Ovary (tissue), 3 donors: ENCODE measurements around the gene SUSD2.

Source experiments
- POLR2A ChIP-seq: fragments of 450-650 bp; IDR thresholded peaks from one replicate; pipeline ENCODE4 v1.6.1; 2017; ENCODE audit warnings: antibody characterized with exemption, mild to moderate bottlenecking, moderate library complexity
- TF ChIP-seq, protein P1 (sequence below), 3 donors: fragments of 450-650 bp in 2 of 3; fragments of 200-600 bp in 1 of 3; IDR thresholded peaks; one replicate each; pipeline versions ENCODE4 v1.5.1 to v1.8.0; 2016 to 2022; ENCODE audit warnings: antibody characterized with exemption in 3 of 3, mild to moderate bottlenecking in 1 of 3
- donor health status: DM: no; HTN: no; CAD: no.

DNA sequence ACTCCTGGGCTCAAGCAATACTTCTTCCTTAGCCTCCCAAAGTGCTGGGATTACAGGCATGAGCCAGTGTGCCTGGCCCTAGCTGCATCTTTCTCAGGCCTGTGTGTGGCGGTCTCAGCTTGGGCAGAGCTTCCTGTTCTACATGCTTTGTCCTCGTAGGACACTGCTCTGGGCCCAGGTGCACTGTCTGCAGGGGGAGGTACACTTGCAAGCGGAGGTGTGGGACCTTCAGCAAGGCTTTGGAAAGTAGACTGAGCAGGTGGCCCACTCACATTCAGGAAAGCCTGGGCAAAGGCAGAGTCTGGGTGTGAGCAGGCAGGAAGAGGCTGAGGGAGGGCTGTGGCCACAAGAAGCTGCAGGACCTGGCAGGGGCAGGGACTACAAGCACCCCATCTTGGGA is 33.6 kb upstream of the SUSD2 start:
- TF ChIP-seq POLR2A: no peak
- TF ChIP-seq, protein P1, sequence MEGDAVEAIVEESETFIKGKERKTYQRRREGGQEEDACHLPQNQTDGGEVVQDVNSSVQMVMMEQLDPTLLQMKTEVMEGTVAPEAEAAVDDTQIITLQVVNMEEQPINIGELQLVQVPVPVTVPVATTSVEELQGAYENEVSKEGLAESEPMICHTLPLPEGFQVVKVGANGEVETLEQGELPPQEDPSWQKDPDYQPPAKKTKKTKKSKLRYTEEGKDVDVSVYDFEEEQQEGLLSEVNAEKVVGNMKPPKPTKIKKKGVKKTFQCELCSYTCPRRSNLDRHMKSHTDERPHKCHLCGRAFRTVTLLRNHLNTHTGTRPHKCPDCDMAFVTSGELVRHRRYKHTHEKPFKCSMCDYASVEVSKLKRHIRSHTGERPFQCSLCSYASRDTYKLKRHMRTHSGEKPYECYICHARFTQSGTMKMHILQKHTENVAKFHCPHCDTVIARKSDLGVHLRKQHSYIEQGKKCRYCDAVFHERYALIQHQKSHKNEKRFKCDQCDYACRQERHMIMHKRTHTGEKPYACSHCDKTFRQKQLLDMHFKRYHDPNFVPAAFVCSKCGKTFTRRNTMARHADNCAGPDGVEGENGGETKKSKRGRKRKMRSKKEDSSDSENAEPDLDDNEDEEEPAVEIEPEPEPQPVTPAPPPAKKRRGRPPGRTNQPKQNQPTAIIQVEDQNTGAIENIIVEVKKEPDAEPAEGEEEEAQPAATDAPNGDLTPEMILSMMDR (IDR thresholded peaks at IDR 0.05): no peak
